Thoracic aorta endothelial cell (primary cell): Measurements from ENCODE around the gene FOXD2. TPM values are rescaled to one million over a fixed set of nuclear protein-coding genes. Genes with fewer than 3 reads are reported as not detected.

ENCODE experiments used
- total RNA-seq: library from RNA; depleted of rRNA; stranded (reverse); fragments of >200 nt; gene quantifications from 2 replicates; pipeline ENCODE4 v1.2.3, GENCODE V29; 2012

FOXD2 gene
- 0.07 and 0.13 TPM in 2 replicates for total RNA-seq

GRCh38 chr1:47437447-47438164 is at the start of gene FOXD2:
TSS of gene FOXD2 (plus strand) at chr1:47438044. CDS start at chr1:47438136, 92 bp downstream.

GRCh38 chr1:47415728-47416318 is 22.0 kb upstream of the FOXD2 start, which contains the start of gene FOXE3:
TSS of gene FOXE3 (plus strand) at chr1:47416285. CDS start at chr1:47416316, 31 bp downstream.

Other genes starting within 250 kb of the FOXD2 start
- not detected in 2 replicates for gene PDZK1IP1, start 248.0 kb upstream of the FOXD2 start, total RNA-seq
- 35.5 and 36.8 TPM in 2 replicates for gene TAL1, start 205.8 kb upstream of the FOXD2 start, total RNA-seq
- 33.8 and 47.2 TPM in 2 replicates for gene STIL, start 123.9 kb upstream of the FOXD2 start, total RNA-seq
- gene CMPK1, start 104.3 kb upstream of the FOXD2 start, total RNA-seq = 153 and 156 TPM in 2 replicates
- not detected in 2 replicates for gene FOXE3, start 21.8 kb upstream of the FOXD2 start, total RNA-seq